ENCODE measurements around the gene DHH.
A peak's percentile ranks its signal among the peaks of the same experiment; 100 is the strongest.
"Not testable (repeated sequence)": the region's sequence is repeated elsewhere in the genome, so short reads cannot be mapped to it uniquely, and the experiment has no call there.

Gene DHH

DNA sequence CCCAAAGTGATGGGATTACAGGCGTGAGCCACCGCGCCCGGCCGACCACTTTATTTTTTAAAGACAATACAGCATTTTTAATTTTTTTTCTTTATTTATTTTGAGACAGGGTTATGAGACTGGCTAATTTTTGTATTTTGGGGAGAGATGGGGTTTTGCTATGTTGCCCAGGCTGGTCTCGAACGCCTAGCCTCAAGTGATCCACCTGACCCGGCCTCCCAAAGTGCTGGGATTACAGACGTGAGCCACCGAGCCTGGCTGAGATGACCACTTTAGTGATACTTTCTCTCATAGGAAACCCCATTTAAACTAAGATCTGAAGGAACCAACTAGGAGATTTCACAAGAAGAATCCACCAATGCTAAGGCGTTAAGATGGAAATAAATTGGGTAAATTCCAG, 23.6 kb downstream of the DHH start:
- no peak for DNase-seq (ENCODE audit: low spot score)

DNA sequence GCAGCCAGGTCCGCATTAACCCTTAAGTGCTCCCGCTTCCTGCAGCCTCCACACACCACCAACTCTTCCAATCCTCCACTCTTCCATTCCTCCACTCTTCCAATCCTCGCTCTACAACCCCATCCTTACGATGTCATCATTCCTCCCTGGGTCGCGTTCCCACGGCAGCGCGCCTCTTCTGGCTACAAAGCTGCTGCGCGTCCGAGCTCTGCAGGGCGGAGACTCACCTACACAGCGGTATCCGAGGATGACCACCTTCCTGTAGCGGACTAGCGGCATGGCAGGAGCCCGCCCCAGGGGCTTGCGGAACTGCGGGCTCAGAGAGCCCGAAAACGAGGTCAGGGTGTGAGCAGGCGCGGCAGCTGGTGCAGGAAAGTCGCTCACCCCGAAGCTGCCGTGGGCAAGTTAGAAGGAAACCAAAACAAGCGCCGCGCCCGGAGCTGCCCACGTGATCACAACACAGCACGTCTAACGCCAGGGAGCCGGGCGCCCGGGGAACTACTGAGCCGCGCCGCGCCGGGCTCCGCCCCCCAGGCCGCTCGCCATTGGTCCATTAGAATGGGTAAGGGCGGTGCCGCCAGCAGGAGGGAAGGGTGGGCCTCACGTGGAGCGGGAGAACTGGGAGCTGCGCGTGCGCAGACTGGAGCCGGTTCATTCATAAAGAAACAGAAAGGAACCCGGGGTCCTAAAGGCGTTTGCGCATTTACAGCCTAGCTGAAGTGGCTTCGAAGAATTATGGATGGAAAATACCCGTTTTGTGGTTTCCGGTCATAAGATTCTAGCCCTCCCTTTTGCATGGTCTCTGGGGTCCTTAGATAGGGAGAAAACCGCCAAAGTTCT, 24.9 kb downstream of the DHH start, which contains the start of gene RHEBL1:
Gene RHEBL1 (minus strand): TSS at position 473 of the 840 bp plus-strand sequence. CDS start 194 bp downstream, at position 279.
- DNase-seq (ENCODE audit: low spot score), result peak; percentile 95

- DNase-seq (ENCODE audit: low spot score), result no peak
These were observed 25.6 kb downstream of the DHH start for GRCh38 chr12:49068879-49069506.

- no peak for DNase-seq (ENCODE audit: low spot score)
These were observed 28.5 kb downstream of the DHH start for GRCh38 chr12:49066120-49066519.

GRCh38 chr12:49064767-49065152, 29.8 kb downstream of the DHH start:
- DNase-seq (ENCODE audit: low spot score), result no peak

- DNase-seq (ENCODE audit: low spot score), result not testable (repeated sequence)
These were observed 32.7 kb downstream of the DHH start for GRCh38 chr12:49061916-49062315.

- DNase-seq (ENCODE audit: low spot score), result no peak
These were observed 33.4 kb downstream of the DHH start for GRCh38 chr12:49061157-49061650.

GRCh38 chr12:49060237-49061156, 34.1 kb downstream of the DHH start, which contains the start of gene KMT2D:
Gene KMT2D, minus strand, starts transcription at chr12:49060794. Its CDS starts 5,470 bp downstream, at chr12:49055324.
- peak; percentile 91 for DNase-seq (ENCODE audit: low spot score)

GRCh38 chr12:49059299-49060171, 35.1 kb downstream of the DHH start:
- no peak for DNase-seq (ENCODE audit: low spot score)

DNA sequence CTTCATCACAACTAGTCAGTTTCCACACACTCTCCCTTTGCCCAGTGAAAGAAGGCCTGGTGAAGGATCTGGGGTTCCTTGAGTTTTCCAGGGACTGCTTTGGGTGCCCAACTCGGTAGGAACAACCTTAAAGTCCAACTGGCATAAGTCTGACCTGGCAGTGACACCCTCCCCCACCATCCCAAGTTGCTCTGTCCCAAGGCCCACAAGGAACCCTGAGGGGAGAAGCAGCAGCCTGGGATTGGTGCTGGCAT, 35.6 kb downstream of the DHH start:
- DNase-seq (ENCODE audit: low spot score), result no peak

DNA sequence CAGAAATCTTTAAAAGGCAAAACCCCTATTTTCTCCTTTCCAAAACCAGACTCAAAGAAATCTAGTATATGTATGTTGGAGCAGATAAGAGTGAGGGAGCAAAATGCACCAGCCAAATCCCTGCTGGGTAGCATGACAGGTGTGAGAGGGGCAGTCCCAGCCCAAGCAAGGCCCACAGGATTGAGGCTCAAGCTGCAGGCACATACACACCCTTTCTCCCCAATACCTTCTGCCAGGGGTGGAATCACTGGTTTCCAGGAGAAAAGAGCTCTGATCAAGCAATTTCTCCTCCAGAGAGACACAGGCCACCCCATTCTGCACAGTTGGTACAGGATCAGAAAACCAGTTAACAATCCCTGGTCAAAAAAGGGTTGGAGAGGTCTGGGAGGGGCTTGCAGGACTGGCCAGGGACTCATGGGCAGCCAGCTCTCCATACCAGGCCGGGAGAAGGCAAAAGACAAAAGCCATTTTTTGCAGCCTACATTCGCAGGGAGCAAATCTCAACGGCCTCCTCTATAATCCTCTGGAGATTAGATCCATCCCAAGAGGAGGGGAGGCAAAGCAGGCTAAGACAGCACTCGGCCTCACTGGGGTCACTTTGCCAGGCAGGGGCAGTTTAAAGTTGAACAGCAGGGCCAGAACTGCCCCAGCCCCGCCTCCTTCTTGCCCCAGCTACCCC, 36.1 kb downstream of the DHH start:
- no peak for DNase-seq (ENCODE audit: low spot score)

- no peak for DNase-seq (ENCODE audit: low spot score)
These were observed 36.7 kb downstream of the DHH start for GRCh38 chr12:49057888-49058287.

GRCh38 chr12:49055978-49056754, 38.4 kb downstream of the DHH start:
- peak; percentile 75 for DNase-seq (ENCODE audit: low spot score)

DNA sequence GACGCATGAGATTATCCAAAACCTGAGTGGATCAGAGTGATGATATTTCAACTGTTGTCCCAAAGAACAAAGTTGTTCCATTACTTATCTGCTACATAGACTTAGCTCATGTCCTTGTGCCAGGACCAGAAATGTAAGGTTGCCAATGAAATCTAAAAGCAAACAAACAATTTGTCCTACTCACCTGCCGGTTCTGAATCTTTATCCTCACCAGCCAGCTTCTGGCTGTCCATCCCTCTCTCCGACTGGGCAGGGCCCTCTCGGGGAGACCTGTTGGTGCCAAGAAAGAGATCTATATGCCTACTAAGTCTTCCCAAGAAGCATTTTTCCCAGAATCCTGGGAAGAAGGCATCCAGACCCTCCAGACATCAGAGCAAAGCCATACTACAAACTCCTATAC, 39.5 kb downstream of the DHH start:
- DNase-seq (ENCODE audit: low spot score), result no peak

GRCh38 chr12:49054524-49054923, 40.1 kb downstream of the DHH start:
- no peak for DNase-seq (ENCODE audit: low spot score)

DNA sequence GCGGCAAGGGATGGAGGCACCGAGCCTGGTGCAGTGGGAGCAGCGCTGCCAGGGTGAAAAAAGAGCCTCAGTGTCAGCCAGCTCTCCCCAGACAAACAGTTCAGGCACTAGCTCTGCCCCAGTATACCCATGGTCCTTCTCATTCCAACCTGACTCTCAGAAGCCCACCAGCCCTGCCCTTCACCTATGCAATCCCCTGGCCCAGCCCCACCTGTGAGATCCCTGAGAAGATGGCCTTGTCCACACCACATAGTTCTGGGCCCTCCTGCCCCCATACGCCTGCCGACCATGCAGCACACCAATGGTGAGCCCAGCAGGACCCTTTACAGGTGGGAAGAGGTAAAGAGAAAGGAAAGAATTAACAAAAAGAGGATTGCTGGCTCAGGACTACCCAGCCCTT, 40.5 kb downstream of the DHH start:
- no peak for DNase-seq (ENCODE audit: low spot score)

DNA sequence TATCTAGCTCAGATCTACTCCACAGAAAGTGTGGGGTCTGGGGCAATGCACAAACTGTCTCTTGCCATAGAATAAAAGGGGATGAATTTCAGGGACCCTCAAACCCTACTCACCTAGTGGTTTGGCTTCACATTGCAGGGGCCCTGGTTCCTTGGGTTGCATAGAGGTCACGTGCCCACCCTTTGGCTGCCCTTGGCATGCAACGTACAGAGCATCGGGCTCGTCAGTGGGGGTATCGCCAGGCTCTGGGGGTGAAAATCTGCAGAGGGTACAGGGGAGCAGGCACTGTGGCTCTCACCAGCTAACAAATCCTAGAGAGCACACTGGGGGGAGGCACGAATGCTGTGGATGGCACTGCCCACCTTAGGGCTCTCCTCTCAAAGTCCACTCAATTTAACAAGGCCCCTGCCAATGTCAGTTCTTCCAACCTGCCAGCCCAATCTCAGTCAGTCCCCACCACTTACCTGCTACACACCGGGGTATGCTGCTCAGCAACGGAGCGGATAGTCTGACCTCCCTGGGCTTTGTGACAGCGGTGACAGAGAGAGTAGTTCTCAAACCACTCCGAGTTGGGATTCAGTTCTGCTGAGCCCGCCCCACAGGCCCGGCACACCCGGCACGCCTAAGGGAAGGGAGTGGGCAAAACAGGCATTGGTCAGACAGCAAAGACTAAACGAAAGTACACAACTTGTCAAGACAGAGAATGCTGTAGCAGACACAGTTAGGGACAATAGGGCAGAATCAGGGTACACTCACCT, 42.0 kb downstream of the DHH start:
- no peak for DNase-seq (ENCODE audit: low spot score)

- no peak for DNase-seq (ENCODE audit: low spot score)
These were observed 42.7 kb downstream of the DHH start for GRCh38 chr12:49051777-49052438.

DNA sequence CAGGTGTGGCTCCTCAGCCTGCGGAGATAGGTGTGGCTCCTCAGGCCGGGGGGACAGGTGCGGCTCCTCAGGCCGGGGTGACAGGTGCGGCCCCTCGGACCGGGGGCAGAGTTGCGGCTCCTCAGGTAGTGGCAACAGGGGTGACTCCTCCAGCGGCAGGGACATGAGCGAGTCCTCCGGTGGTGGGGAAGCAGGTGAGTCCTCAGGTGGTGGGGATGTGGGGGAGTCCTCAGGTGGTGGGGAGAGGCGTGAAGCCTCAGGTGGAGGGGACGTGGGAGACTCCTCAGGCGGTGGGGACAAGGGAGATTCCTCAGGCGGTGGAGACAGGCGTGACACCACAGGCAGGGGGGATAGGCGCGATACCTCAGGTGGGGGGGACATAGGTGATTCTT, 43.2 kb downstream of the DHH start:
- no peak for DNase-seq (ENCODE audit: low spot score)
